ENCODE measurements around the gene NTRK2.

- TF ChIP-seq SP2 (tag by site-specific recombination; IDR thresholded peaks at IDR 0.05) (no peak), ZNF658 (tag by site-specific recombination; IDR thresholded peaks at IDR 0.05) (no peak), ZNF24 (tag by site-specific recombination; IDR thresholded peaks at IDR 0.05) (no peak), ZNF138 (tag by site-specific recombination; IDR thresholded peaks at IDR 0.05; ENCODE audit: borderline replicate concordance) (no peak)
- TF ChIP-seq, protein P1, sequence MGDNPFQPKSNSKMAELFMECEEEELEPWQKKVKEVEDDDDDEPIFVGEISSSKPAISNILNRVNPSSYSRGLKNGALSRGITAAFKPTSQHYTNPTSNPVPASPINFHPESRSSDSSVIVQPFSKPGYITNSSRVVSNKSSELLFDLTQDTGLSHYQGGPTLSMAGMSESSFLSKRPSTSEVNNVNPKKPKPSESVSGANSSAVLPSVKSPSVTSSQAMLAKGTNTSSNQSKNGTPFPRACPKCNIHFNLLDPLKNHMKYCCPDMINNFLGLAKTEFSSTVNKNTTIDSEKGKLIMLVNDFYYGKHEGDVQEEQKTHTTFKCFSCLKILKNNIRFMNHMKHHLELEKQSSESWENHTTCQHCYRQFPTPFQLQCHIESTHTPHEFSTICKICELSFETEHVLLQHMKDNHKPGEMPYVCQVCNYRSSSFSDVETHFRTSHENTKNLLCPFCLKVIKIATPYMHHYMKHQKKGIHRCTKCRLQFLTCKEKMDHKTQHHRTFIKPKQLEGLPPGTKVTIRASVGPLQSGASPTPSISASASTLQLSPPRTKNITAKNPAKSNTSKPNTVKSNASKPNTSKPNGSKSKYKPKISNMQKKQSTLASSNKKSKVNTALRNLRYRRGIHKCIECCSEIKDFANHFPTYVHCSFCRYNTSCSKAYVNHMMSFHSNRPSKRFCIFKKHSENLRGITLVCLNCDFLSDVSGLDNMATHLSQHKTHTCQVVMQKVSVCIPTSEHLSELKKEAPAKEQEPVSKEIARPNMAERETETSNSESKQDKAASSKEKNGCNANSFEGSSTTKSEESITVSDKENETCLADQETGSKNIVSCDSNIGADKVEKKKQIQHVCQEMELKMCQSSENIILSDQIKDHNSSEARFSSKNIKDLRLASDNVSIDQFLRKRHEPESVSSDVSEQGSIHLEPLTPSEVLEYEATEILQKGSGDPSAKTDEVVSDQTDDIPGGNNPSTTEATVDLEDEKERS (tag by site-specific recombination; IDR thresholded peaks at IDR 0.05) = no peak
- TF ChIP-seq, protein P2, sequence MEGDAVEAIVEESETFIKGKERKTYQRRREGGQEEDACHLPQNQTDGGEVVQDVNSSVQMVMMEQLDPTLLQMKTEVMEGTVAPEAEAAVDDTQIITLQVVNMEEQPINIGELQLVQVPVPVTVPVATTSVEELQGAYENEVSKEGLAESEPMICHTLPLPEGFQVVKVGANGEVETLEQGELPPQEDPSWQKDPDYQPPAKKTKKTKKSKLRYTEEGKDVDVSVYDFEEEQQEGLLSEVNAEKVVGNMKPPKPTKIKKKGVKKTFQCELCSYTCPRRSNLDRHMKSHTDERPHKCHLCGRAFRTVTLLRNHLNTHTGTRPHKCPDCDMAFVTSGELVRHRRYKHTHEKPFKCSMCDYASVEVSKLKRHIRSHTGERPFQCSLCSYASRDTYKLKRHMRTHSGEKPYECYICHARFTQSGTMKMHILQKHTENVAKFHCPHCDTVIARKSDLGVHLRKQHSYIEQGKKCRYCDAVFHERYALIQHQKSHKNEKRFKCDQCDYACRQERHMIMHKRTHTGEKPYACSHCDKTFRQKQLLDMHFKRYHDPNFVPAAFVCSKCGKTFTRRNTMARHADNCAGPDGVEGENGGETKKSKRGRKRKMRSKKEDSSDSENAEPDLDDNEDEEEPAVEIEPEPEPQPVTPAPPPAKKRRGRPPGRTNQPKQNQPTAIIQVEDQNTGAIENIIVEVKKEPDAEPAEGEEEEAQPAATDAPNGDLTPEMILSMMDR (tag by site-specific recombination; IDR thresholded peaks at IDR 0.05) = no peak
These were observed 305.3 kb downstream of the NTRK2 start for GRCh38 chr9:84974855-84975254.

Data from HEK293 (cell line).